Trophoblast cell (in vitro differentiated cells and primary cell): ENCODE results near the gene FAN1.

Experiments used
- DNase-seq, 2 donors: peaks; one replicate each; pipeline ENCODE4 v3.0.0-alpha.2; 2016
- H2AFZ ChIP-seq: 2 replicates; pipeline ENCODE4 v1.6.1; 2013; ENCODE audit warnings: low read length, moderate library complexity, mild to moderate bottlenecking; ENCODE audit not compliant: insufficient read depth, poor library complexity
- H2AK5ac ChIP-seq: 2 replicates; pipeline ENCODE4 v1.6.1; 2013; ENCODE audit warnings: mild to moderate bottlenecking, low read length
- H2BK120ac ChIP-seq: 2 replicates; pipeline ENCODE4 v1.6.1; 2013; ENCODE audit warnings: low read length, mild to moderate bottlenecking, moderate library complexity; ENCODE audit not compliant: insufficient read depth, poor library complexity
- H2BK12ac ChIP-seq: 2 replicates; pipeline ENCODE4 v1.6.1; 2013; ENCODE audit warnings: mild to moderate bottlenecking, low read length, moderate library complexity
- H2BK5ac ChIP-seq: 2 replicates; pipeline ENCODE4 v1.6.1; 2013; ENCODE audit warnings: low read length, low read depth, moderate library complexity, mild to moderate bottlenecking; ENCODE audit not compliant: poor library complexity
- H3K14ac ChIP-seq: 2 replicates; pipeline ENCODE4 v1.6.1; 2013; ENCODE audit warnings: mild to moderate bottlenecking, low read length
- H3K18ac ChIP-seq: 2 replicates; pipeline ENCODE4 v1.6.1; 2013; ENCODE audit warnings: mild to moderate bottlenecking, low read length
- H3K23ac ChIP-seq: 2 replicates; pipeline ENCODE4 v1.6.1; 2013; ENCODE audit warnings: low read length
- H3K27ac ChIP-seq: 2 replicates; pipeline ENCODE4 v1.5.1; 2013; ENCODE audit warnings: low read depth, mild to moderate bottlenecking, inconsistent platforms, low read length, moderate library complexity
- H3K27me3 ChIP-seq: 2 replicates; pipeline ENCODE4 v1.6.1; 2013; ENCODE audit warnings: inconsistent platforms, mild to moderate bottlenecking, low read length, moderate library complexity; ENCODE audit not compliant: insufficient read depth
- H3K36me3 ChIP-seq, 2 experiments: 1 replicate in 1 of 2; 2 replicates in 1 of 2; pipeline ENCODE4 v1.6.1; 2013; ENCODE audit warnings: low read length in 2 of 2, mild to moderate bottlenecking in 2 of 2, moderate library complexity in 1 of 2; ENCODE audit not compliant: insufficient read depth in 2 of 2, control insufficient read depth in 1 of 2
- H3K4ac ChIP-seq: 2 replicates; pipeline ENCODE4 v1.6.1; 2013; ENCODE audit warnings: low read depth, mild to moderate bottlenecking, low read length, moderate library complexity
- H3K4me1 ChIP-seq, 2 experiments: 1 replicate in 1 of 2; 2 replicates in 1 of 2; pipeline ENCODE4 v1.6.1; 2013; ENCODE audit warnings: low read length in 2 of 2, mild to moderate bottlenecking in 2 of 2, moderate library complexity in 1 of 2; ENCODE audit not compliant: insufficient read depth in 2 of 2, control insufficient read depth in 1 of 2
- H3K4me2 ChIP-seq: 2 replicates; pipeline ENCODE4 v1.6.1; 2013; ENCODE audit warnings: inconsistent platforms, mild to moderate bottlenecking, low read length, moderate library complexity
- H3K4me3 ChIP-seq: 2 replicates; pipeline ENCODE4 v1.5.1; 2013; ENCODE audit warnings: mild to moderate bottlenecking, low read depth, low read length, inconsistent platforms
- H3K79me1 ChIP-seq: one replicate; pipeline ENCODE4 v1.6.1; 2013; ENCODE audit warnings: low read length
- H3K79me2 ChIP-seq: 2 replicates; pipeline ENCODE4 v1.6.1; 2013; ENCODE audit warnings: low read length, mild to moderate bottlenecking; ENCODE audit not compliant: control insufficient read depth, insufficient read depth, poor library complexity
- H3K9ac ChIP-seq: 2 replicates; pipeline ENCODE4 v1.6.1; 2013; ENCODE audit warnings: mild to moderate bottlenecking, low read length
- H3K9me3 ChIP-seq: 2 replicates; pipeline ENCODE4 v1.6.1; 2013; ENCODE audit warnings: low read depth, mild to moderate bottlenecking, control low read depth, inconsistent platforms, low read length; ENCODE audit not compliant: insufficient read depth
- H4K12ac ChIP-seq: 2 replicates; pipeline ENCODE4 v1.6.1; 2013; ENCODE audit warnings: low read depth, mild to moderate bottlenecking, low read length, moderate library complexity
- H4K8ac ChIP-seq: 2 replicates; pipeline ENCODE4 v1.6.1; 2013; ENCODE audit warnings: low read depth, mild to moderate bottlenecking, low read length, moderate library complexity
- H4K91ac ChIP-seq: one replicate; pipeline ENCODE4 v1.6.1; 2013; ENCODE audit warnings: low read depth, mild to moderate bottlenecking, low read length, moderate library complexity
- WGBS: extraction: QIAGEN DNeasy Blood & Tissue Kit; methylation state at CpG from one replicate; pipeline ENCODE4 v1.1.7; 2013; ENCODE audit warnings: missing lambda C conversion rate; ENCODE audit not compliant: insufficient read length, insufficient coverage; ENCODE audit errors: extremely low coverage; 5-methylcytosine and 5-hydroxymethylcytosine counted together

FAN1 gene

DNA sequence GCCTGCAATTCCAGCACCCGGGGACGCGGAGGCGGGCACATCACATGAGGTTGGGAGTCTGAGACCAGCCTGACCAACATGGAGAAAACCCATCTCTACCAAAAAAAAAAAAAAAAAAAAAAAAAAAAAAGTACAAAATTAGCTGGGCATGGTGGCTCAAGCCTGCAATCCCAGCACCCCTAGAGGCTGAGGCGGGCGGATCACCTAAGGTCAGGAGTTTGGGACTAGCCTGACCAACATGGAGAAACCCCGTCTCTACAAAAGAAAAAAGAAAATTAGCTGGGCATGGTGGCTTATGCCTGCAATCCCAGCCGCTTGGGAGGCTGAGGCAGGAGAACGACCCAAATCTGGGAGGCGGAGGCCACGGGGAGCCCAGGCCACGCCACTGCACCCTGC lies 7.5 kb upstream of the FAN1 start:
- DNase-seq: no peak
- H2BK5ac ChIP-seq: no peak overlapping the region
- H2AFZ ChIP-seq: no peak overlapping the region
- no peak overlapping the region for H3K14ac ChIP-seq
- no peaks in the 10 kb centered on the region for H3K79me2 ChIP-seq
- H3K36me3 ChIP-seq: no peaks in the 10 kb centered on the region
- H3K4me3 ChIP-seq: no peak overlapping the region
- H3K4ac ChIP-seq: no peak overlapping the region
- no peak overlapping the region for H4K91ac ChIP-seq
- no peak overlapping the region for H4K8ac ChIP-seq
- no CpG with 5 or more reads among the region's 12 CpGs for WGBS
- H2BK12ac ChIP-seq: no peak overlapping the region
- H2AK5ac ChIP-seq: no peak overlapping the region
- no peaks in the 10 kb centered on the region for H3K79me1 ChIP-seq
- H3K9me3 ChIP-seq: no peaks in the 10 kb centered on the region
- H3K4me1 ChIP-seq: no peaks in the 10 kb centered on the region
- H3K27ac ChIP-seq: no peak overlapping the region
- no peak overlapping the region for H4K12ac ChIP-seq
- no peak overlapping the region for H3K9ac ChIP-seq
- no peak overlapping the region for H2BK120ac ChIP-seq
- no peaks in the 10 kb centered on the region for H3K27me3 ChIP-seq
- H3K4me2 ChIP-seq: no peak overlapping the region
- H3K23ac ChIP-seq: no peak overlapping the region
- H3K18ac ChIP-seq: no peak overlapping the region

DNA sequence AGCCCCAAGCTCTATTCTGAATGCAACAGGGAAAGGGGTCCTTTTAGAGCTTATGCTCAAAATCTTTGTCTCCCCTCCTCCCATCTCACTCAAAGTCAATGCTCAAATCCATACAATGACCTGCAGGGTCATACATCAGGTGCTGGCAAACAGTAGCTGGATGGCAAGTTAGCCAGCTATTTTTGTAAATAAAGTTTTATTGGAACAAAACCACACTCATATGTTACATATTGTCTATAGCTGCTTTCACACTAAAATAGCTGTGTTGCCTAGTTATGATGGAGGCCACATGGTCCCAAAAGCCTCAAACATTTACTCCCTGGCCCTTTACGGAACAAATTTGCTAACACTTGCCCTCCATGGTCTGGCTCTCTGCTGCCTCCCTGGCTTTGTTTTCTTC lies 1.8 kb upstream of the FAN1 start:
- Histone ChIP-seq H3K79me2 (peaks cover 5% of the 10 kb centered on the region), H4K8ac (no peak overlapping the region), H2AK5ac (no peak overlapping the region), H3K27me3 (no peaks in the 10 kb centered on the region), H3K9ac (no peak overlapping the region), H2BK12ac (no peak overlapping the region), H3K4ac (no peak overlapping the region), H3K4me1 (no peaks in the 10 kb centered on the region), H3K14ac (no peak overlapping the region), H2BK120ac (no peak overlapping the region), H3K79me1 (peaks cover 6% of the 10 kb centered on the region), H3K36me3 (no peaks in the 10 kb centered on the region), H3K4me2 (no peak overlapping the region), H3K18ac (no peak overlapping the region), H3K9me3 (no peaks in the 10 kb centered on the region), H3K4me3 (no peak overlapping the region), H4K12ac (no peak overlapping the region), H3K27ac (no peak overlapping the region), H2AFZ (no peak overlapping the region), H2BK5ac (no peak overlapping the region), H4K91ac (no peak overlapping the region), H3K23ac (no peak overlapping the region)
- WGBS: no CpG with 5 or more reads among the region's 1 CpG
- no peak for DNase-seq

DNA sequence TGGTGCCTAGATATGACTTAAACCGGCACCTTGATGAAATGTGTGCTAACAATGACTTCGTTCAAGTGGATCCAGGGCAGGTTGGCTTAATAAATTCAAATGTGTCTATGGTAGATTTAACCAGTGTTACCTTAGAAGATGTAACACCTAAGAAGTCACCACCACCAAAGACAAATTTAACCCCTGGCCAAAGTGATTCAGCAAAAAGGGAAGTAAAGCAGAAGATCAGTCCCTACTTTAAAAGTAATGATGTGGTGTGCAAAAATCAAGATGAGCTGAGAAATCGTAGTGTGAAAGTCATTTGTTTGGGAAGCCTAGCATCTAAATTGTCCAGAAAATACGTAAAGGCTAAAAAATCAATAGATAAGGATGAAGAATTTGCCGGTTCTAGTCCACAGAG lies 1.1 kb downstream of the FAN1 start:
- Histone ChIP-seq H2AFZ (no peak overlapping the region), H3K23ac (no peak overlapping the region), H2AK5ac (no peak overlapping the region), H3K4me3 (no peak overlapping the region), H3K9ac (no peak overlapping the region), H3K79me1 (peaks cover 6% of the 10 kb centered on the region), H3K79me2 (peaks cover 5% of the 10 kb centered on the region), H2BK5ac (no peak overlapping the region), H3K4ac (no peak overlapping the region), H3K27me3 (no peaks in the 10 kb centered on the region), H3K4me1 (no peaks in the 10 kb centered on the region), H2BK120ac (no peak overlapping the region), H3K18ac (no peak overlapping the region), H3K4me2 (no peak overlapping the region), H3K9me3 (no peaks in the 10 kb centered on the region), H4K12ac (no peak overlapping the region), H3K14ac (no peak overlapping the region), H4K91ac (no peak overlapping the region), H3K27ac (no peak overlapping the region), H2BK12ac (no peak overlapping the region), H3K36me3 (peaks cover 7% of the 10 kb centered on the region in 2 experiments), H4K8ac (no peak overlapping the region)
- WGBS: no CpG with 5 or more reads among the region's 5 CpGs
- no peak for DNase-seq

DNA sequence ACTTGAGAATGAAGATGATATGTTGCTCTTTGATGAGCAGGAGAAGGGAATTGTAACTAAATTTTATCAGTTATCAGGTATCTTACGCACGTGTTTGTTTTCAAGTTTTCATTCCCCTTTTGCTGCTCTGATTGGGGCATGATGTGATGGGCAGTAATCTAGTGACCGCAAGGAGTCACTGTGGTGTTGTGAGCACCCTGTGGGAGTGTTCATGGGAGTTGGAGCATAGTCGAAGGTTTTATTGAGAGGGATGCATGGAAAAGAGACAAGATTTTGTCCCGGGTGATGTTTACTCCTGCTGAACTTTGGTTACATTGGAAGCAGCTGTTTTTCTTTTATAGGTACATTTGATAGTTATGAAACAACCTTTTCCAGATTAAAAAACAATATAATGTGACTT lies 2.1 kb downstream of the FAN1 start:
- H3K9me3 ChIP-seq: no peaks in the 10 kb centered on the region
- no peak overlapping the region for H3K4me2 ChIP-seq
- no peak overlapping the region for H2AFZ ChIP-seq
- H3K9ac ChIP-seq: no peak overlapping the region
- no peaks in the 10 kb centered on the region for H3K27me3 ChIP-seq
- DNase-seq: peak in 1 of 2 donors; percentile 45
- no peak overlapping the region for H2BK5ac ChIP-seq
- no peak overlapping the region for H3K4me3 ChIP-seq
- H4K8ac ChIP-seq: no peak overlapping the region
- H3K36me3 ChIP-seq: peaks cover 9 to 10% of the 10 kb centered on the region in 2 experiments
- H3K23ac ChIP-seq: no peak overlapping the region
- H3K79me2 ChIP-seq: peaks cover 5% of the 10 kb centered on the region
- H3K4ac ChIP-seq: no peak overlapping the region
- no peak overlapping the region for H3K14ac ChIP-seq
- no peak overlapping the region for H3K27ac ChIP-seq
- no peak overlapping the region for H3K18ac ChIP-seq
- no peak overlapping the region for H4K91ac ChIP-seq
- no peak overlapping the region for H4K12ac ChIP-seq
- no CpG with 5 or more reads among the region's 5 CpGs for WGBS
- no peak overlapping the region for H2BK120ac ChIP-seq
- no peak overlapping the region for H2AK5ac ChIP-seq
- no peaks in the 10 kb centered on the region for H3K4me1 ChIP-seq
- H3K79me1 ChIP-seq: peaks cover 6% of the 10 kb centered on the region
- no peak overlapping the region for H2BK12ac ChIP-seq
